GM20000 (cell line): ENCODE results near the gene NDUFB6.

Experiments used
- DNase-seq: peaks from one replicate; pipeline ENCODE4 v3.0.0; 2012; ENCODE audit warnings: low spot score
- TF ChIP-seq, protein P1 (sequence below): IDR thresholded peaks from 2 replicates; pipeline ENCODE4 v1.5.1; 2012; ENCODE audit warnings: mild to moderate bottlenecking, control low read depth; ENCODE audit errors: extremely low read depth, missing control alignments

NDUFB6 gene

DNA sequence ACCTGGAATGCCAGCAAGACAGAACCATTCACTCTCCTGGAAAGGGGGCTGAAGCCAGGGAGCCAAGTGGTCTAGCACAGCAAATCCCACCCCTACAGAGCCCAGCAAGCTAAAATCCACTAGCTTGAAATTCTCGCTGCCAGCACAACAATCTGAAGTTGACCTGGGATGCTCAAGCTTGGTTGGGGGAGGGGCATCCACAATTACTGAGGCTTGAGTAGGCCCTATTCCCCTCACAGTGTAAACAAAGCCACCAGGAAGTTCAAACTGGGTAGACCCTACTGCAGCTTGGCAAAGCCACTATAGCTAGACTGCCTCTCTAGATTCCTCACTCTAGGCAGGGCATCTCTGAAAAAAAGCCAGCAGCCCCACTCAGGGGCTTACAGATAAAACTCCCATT lies 64.2 kb downstream of the NDUFB6 start:
- no peak for DNase-seq
- TF ChIP-seq, protein P1, sequence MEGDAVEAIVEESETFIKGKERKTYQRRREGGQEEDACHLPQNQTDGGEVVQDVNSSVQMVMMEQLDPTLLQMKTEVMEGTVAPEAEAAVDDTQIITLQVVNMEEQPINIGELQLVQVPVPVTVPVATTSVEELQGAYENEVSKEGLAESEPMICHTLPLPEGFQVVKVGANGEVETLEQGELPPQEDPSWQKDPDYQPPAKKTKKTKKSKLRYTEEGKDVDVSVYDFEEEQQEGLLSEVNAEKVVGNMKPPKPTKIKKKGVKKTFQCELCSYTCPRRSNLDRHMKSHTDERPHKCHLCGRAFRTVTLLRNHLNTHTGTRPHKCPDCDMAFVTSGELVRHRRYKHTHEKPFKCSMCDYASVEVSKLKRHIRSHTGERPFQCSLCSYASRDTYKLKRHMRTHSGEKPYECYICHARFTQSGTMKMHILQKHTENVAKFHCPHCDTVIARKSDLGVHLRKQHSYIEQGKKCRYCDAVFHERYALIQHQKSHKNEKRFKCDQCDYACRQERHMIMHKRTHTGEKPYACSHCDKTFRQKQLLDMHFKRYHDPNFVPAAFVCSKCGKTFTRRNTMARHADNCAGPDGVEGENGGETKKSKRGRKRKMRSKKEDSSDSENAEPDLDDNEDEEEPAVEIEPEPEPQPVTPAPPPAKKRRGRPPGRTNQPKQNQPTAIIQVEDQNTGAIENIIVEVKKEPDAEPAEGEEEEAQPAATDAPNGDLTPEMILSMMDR, result no peak

DNA sequence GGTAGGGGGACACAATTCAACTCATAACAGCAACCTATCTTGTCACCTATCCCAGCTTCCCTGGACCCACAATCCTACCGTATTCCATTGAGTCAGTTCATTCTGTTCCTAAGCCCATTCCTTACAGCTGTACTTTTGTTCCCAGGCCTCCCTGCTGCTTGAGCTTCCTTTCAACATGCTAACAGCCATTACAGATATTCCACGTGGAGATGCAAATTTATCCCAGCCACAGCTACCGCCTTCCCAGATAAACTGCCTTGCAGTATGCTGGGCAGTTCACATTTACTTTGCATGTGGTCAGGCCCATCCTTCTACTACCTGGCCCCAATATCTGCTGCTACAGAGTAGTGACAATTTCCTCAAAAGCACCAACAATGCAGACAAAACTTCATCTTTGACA lies 70.0 kb downstream of the NDUFB6 start:
- no peak for DNase-seq
- TF ChIP-seq, protein P1, result no peak
